ENCODE data around the gene LRIG1.
A peak's percentile ranks its signal among the peaks of the same experiment; 100 is the strongest.
"Not testable (repeated sequence)": the region's sequence is repeated elsewhere in the genome, so short reads cannot be mapped to it uniquely, and the experiment has no call there.

The LRIG1 gene

GRCh38 chr3:66421893-66422292, 78.9 kb downstream of the LRIG1 start:
- DNase-seq (ENCODE audit: low spot score), result not testable (repeated sequence)

DNA sequence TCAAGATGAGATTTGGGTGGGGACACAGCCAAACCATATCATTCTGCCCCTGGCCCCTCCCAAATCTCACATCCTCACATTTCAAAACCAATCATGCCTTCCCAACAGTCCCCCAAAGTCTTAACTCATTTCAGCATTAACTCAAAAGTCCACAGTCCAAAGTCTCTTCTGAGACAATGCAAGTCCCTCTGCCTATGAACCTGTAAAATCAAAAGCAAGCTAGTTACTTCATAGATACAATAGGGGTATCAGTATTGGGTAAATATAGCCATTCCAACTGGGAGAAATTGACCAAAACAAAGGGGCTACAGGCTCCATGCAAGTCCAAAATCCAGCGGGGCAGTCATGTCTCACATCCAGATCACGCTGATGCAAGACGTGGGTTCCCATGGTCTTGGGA, 79.7 kb downstream of the LRIG1 start:
- not testable (repeated sequence) for DNase-seq (ENCODE audit: low spot score)

DNA sequence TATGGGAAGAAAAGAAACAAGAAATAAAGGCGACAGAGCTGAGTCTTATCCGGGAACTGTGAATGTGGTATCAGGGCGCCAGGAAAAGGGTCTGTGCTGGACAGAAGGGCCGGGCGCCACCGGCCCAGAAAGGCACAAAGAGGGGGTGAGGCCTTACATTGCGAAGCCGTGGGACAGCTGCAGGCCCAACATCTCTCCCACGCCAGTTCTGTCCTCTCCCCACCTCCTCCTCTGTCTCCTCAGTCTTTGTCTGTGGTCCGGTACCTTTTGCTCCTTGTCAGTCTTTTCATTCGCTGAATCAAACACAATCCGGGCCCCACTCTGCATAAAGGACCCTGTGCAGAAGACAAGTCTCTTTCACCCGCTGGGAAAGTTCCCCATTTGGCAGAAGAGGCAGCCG, 81.8 kb downstream of the LRIG1 start:
- no peak for DNase-seq (ENCODE audit: low spot score)

DNA sequence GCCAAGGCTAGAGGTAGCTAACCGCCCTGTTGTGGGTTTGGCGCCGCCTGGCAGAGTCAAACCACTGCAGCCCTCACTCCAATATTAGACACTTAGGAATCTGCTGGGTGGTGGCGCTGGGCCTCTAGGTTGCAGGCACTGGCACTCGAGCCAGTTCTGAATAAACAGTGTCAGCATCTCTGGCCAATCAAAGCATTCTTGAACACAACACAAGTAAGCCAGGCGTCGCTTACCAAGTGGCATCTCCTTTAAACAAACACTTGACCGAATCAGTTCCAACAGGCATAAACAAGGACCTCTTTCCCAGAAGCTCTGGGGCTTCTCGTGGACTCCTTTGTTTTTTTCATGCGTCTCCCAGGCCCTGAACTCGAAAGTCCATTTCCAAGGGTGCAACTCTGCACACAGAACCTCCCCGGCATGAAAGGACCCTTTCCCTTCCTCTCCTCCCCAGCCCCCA, 82.3 kb downstream of the LRIG1 start:
- no peak for DNase-seq (ENCODE audit: low spot score)

- DNase-seq (ENCODE audit: low spot score), result no peak
These were observed 84.1 kb downstream of the LRIG1 start for GRCh38 chr3:66416556-66417304.

GRCh38 chr3:66415867-66416428, 84.9 kb downstream of the LRIG1 start:
- DNase-seq (ENCODE audit: low spot score), result no peak

GRCh38 chr3:66414846-66415245, 86.0 kb downstream of the LRIG1 start:
- DNase-seq (ENCODE audit: low spot score), result no peak

DNA sequence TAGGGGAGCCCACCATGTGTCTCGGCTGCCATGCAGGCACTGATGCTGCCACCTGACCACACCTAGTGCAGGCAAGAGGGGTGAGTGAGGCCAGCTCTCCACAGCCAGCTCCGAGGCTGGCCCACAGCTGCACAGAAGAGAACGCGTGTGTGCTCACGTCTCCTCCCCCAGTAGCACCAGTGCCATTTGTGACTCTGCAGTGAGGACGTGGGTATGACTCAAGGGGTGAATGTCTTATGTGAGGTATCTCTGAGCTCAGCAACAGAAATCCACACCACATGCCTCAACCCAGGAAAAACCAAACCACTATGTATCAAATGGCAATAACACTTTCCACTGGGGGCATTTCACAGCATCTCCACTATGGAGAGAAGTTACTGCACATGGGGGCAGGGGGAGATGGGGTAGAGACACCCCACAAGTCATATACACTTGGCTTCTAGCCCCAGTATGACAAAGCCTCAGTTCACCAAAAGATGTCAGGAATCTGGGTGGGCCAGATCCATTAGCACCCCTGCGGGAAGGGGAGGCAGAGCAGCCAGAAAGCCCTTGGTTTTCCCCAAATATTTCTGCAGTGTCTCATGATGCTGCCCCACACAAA, 87.6 kb downstream of the LRIG1 start:
- no peak for DNase-seq (ENCODE audit: low spot score)

DNA sequence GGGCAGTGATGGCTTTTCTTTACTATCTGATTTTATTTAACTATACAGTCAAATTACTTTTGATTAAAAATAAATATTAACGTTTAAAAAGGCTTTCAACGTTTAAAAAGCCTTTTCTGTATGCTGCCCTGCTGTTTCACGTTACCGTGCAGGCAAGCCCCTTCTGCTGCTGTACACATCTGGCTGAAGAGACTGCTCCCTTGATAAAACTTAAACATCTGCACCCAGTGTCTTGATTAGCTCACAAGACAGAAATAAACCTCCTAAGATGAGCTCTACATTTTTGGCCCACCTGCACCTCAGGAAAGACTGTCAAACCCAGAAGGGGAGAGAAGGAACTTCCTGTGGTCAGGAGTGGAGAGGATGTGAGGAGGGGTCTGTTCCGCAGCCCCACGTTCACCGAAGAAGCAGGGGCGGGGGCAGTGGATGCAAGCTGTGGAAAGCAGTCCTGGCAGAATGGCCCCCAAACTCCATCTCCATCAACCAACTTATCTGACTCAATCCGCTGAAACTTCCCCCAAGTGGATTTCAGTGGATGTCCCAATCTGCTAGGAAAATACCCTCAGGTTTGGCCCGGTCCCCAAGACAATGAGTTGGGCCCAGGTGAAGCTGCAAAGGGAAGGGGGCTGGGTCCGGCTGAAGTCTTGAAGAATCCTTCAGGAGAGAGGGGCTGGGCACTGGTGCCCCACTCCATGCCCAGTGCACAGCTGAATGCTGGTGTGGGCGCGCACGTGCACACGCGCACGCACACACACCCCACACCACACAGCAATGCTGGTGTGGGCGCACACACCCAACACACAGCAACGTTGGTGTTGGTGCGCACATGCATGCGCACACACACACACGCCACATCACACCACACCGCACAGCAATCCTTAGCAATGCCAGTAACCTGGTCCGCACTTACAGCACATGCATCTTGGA, 88.6 kb downstream of the LRIG1 start:
- no peak for DNase-seq (ENCODE audit: low spot score)

DNA sequence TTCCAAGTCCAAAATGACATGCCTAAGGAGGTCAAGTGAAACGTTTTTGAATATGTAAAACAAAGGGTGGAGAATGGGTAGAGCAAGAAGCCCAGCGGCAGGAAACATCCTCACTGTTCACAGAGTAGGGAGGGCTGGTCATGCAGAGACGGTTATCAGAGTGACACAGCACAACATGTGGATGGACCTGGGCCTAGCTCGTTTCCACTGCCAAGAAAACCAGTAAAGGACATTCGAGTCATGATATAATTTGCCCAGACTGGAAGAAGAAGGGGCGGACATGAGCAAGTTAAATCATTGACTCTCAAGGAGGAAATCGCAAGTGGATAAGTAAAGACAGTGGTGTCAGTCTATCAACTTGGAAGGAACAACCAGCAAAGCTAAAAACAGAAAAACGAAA, 89.3 kb downstream of the LRIG1 start:
- DNase-seq (ENCODE audit: low spot score), result no peak

- no peak for DNase-seq (ENCODE audit: low spot score)
These were observed 89.8 kb downstream of the LRIG1 start for GRCh38 chr3:66410976-66411375.

DNA sequence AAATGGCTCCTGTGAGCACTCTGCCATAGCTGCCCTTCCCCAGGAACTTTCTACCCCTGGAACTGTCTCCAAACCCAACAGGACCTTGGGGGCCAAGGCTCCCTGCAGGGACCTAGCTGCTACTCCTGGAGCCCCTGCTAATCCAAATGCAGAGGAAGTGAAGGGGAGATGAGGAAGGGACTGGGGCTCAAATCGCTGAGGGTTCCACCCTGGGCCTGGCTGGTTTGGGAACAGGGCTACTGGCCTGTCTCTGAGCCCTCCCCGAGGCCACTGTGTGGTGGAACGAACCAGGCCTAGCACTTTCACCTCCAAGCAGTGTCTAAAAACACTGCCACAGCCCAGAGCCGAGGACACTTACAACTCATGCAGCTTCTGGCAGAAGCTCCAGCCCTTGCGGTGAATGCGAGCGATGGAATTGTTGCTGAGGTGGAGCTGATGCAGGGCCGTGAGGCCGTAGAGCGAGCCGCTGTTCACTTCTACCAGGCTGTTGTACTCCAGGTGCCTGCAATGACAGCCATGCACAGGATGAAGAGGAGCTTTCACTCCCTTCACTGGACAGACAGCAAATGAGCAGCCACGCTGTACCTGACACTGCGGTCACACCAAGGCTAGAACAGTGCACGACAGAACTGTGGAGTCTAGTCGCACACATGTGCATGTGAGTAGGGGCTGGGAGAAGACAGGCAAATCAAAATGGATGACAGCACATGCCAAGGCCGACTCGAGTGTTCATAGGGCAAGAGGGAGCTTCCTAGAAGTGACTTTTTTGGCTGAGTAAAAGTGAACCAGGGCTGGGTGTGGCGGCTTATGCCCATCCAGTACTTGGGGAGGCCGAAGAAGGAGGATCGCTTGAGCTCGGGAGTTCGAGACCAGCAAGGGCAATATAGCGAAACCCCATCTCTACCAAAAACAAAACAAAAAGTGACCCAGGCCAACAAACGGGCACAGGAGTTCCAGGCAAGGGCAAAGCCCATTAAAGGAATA, 90.8 kb downstream of the LRIG1 start:
- no peak for DNase-seq (ENCODE audit: low spot score)

DNA sequence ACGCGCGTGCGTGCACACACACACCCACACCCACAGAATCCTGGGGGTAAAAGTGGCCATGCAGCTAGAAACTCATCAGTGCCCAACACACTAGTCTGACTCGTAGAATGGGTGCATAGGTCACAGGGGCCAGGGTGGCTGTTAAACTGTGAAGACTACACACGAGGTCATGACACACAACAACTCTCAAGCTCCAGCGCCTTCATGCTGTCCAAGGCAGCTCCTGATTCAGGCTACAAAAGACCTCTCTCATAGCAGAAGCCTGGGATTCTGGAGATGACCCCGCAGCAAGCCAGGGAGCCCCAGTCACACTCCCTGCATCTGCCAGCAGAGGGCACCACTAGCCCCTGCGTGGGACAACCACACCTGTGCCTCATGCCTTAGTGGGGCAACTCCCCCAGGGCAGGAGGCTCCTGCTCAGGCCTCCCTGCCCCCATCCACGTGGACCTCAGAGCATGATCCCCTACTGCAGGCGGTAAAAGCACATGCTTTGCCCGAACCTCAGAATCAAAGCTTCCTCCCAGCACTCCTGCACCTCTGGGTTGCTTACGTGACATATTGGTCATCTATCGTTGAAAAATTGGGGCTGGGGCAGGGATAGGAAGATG, 93.1 kb downstream of the LRIG1 start:
- peak; percentile 22 for DNase-seq (ENCODE audit: low spot score)

GRCh38 chr3:66406831-66407610, 93.8 kb downstream of the LRIG1 start:
- DNase-seq (ENCODE audit: low spot score), result no peak

DNA sequence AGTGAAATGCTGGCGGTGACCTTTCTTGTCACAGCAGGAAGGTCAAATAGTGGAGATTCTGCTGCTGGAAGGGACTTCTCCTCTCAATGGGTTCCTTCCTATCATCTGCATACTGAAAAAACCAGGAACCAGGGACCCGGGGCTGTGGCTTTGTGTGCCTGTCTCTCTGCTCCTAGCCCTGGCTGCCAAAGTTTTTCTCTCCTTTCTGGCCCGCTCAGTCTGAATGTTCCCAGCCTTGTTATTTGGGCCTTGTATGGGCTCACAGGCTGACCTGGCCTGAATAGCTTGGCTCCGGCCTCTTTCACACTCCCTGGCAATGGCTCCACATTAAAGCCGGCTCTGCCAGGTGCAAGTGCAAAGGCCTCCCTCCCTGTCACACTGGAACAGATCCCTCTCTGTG, 94.7 kb downstream of the LRIG1 start:
- DNase-seq (ENCODE audit: low spot score), result no peak

GRCh38 chr3:66405701-66406091, 95.1 kb downstream of the LRIG1 start:
- no peak for DNase-seq (ENCODE audit: low spot score)

GRCh38 chr3:66404903-66405700, 95.7 kb downstream of the LRIG1 start:
- DNase-seq (ENCODE audit: low spot score), result no peak

- DNase-seq (ENCODE audit: low spot score), result no peak
These were observed 96.6 kb downstream of the LRIG1 start for GRCh38 chr3:66404197-66404596.
